CD4-positive, alpha-beta T cell treated with Interleukin-15 for 1 hour (primary cell): Measurements from ENCODE around the gene ST6GALNAC3.

Experiments used
- DNase-seq: peaks from one replicate; pipeline ENCODE4 v3.0.0-alpha.2; 2020

Gene ST6GALNAC3

DNA sequence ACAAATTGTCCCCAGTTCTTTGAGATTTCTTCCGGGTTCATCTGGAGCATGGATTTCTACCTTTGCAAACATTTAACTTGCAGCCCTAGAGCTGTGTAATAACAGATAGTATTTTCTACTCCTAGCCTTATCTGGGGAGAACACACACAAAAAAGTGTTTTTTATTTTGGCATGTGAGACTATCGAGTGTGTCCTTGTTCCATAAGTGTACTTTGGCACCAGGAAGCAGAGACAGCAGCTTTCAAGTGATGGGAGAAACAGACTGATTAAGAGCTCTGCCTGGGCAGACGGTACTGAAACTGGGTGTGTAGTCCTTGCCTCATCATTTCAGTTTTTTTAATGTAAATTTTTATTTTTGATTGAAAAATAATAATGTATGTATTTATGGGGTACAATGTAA is 297.4 kb downstream of the ST6GALNAC3 start:
- DNase-seq: no peak

DNA sequence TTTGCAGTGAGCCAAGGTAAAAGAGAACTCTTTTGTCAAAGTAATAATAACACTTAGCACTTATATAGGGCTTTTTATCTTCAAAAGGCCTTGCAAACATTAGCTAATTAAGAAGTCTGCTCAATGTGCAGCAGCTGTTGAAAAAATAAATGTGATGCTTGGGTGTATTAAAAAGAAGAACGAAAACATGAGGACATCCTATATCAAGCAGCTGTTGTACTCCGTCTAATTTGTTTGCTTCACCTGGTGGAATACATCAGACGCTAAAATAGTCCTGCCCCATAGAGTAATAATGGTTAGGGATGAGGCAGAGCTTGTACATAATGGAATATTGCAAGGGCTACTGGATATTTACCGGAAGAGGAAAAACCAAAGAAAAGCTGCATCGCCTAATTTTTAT is 299.5 kb downstream of the ST6GALNAC3 start:
- no peak for DNase-seq

DNA sequence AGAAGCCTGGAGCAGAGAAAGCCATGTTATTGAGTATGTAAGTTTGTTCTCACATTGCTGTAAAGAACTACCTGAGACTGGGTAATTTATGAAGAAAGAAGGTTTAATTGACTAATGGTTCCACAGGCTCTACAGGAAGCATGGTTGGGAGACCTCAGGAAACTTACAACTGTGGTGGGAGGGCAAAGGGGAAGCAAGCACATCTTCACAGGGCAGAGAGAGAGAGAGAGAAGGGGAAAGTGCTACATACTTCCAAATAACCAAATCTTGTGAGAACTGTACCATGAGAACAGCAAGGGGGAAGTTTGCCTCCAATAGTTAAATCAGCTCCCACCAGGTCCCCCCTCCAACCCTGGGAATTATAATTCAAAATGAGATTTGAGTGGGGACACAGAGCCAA is 302.7 kb downstream of the ST6GALNAC3 start:
- no peak for DNase-seq

DNA sequence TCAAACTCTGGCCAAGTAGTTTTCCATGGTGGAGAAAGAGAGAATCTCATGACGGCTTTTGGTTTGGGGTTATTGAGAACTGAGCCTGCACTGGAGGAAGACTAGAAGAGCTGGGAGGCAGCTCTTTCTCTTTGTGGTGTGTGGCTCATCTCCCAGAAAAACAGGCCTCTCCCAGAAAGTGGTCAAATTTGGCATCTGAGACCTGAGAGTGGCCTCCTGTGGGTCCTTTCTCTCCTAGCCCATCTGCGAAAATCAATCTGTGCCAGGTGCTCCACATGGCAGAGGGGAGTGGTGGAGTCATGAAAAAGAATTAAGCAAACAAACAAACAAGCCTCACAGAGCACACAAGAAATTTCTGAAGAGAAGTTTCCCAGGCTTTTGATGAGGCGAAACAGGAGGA is 305.0 kb downstream of the ST6GALNAC3 start:
- DNase-seq: no peak

DNA sequence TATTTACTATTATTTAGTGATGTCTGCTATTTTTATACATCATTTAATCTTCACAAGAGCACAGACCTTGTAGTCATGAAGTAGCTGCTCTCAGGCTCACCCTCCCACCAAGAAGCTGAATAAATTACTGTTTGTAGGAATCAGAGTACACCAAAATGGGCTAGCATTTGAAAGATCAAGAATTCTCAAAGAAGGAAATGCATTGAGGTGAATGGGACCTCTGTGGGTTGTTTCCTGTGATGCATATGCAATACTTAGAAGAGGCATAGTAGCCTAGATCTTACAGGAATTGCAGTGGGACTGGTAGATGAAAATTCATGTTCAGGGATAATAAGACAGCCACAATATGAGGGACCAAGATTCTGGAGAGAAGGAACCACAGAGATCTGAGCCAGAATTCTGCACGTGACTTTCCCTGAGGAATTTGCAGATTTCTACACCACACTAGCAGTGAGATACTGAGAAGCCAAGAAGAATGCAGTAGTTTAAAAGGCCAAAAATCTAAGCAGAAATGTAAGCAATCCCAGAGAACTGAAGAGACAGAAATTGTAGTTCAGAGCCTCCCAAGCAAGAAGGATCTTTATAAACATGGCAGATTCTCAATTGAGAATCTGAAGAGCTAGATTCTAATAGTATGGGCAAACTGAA is 307.0 kb downstream of the ST6GALNAC3 start:
- DNase-seq: no peak

DNA sequence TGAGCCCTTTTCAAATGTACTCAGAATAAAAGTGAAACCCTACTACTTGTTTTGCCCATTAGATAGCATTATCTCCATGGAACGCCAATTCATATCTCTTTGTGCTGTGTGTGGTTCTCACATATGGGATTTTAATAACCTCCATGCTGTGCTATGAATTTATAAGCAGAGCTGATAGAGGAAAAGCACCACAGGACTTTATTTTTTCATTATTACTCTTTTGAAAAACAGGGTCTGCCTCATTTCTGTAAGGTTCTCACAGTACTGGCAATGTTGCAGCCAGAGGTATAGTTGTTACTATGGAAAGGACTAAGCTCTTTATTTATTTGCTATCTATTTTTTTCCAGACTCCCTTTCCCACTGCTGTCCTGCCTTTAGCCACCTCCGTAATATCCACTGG is 313.7 kb downstream of the ST6GALNAC3 start:
- DNase-seq: no peak

DNA sequence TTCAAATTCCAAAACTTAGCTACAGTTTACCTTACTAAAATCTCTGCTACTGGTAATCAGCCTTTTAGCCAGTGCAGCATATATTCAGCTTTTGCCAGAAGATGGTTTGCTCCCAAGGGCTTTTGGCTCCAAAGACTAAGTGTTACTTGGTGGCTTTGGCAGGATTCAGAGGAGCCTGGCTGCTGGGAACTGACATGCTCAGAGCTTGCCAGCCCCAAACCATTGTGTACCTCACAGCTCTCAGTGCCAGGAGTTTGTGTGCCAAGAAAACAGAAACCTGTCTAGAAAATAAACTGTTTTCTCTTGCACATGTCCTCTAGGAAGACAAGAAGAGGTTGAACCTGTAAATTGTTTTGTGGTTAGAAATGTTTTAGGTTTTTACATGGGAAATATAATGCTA is 315.9 kb downstream of the ST6GALNAC3 start:
- DNase-seq: no peak

DNA sequence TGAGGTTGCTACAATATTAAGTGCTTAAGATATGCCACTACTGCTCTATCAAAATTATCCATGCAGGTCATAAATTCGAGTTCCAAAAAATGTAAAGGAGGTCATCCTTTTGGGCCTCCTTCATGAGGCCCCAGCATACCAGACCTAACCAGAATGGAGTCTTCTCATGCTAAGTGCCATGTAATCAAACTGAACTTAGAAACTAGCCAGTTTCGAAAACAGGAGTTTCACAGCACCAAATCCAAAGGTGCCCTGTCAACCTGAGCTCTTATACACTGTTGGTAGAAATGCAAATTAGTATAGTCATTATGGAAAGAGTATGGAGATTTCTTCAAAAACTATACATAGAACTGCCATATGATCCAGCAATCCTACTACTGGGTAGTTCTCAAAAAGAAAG is 320.5 kb downstream of the ST6GALNAC3 start:
- no peak for DNase-seq

DNA sequence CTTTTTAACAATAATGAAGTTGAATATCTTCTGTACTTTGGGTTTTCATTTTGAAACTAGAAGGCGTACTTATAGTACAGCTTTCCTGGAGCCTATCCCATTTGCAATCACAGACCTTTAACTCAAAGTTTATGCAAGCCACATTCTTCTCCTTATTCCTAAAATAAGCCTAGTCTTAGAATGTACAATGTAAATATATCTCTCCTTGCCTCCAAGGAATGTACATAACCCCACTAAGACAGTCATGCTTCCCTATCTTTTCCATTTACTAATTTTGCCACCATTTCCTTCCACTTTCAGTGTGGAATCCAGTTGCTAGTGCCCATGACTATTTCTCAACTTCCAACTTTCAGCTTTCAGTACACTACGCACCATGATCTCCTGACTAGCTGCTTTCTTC is 327.6 kb downstream of the ST6GALNAC3 start:
- DNase-seq: no peak

DNA sequence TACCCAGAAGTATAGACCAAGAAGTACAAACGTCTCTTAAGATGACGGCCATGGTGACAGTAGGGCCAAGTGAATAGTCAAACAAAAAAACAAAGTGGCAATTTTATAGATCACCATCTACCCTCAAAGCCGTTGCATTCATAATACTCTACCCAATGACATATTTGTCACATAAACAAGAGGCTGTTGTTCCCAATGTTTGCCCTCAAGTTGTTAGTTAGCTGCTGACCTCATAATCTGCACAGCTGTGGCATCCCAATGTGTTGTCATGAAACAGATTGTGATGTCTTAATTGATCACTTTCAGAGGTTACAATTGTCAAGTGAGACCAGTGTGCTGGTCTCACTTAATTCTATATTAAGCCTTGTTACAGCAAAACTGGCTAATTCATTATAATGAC is 333.8 kb downstream of the ST6GALNAC3 start:
- DNase-seq: no peak

DNA sequence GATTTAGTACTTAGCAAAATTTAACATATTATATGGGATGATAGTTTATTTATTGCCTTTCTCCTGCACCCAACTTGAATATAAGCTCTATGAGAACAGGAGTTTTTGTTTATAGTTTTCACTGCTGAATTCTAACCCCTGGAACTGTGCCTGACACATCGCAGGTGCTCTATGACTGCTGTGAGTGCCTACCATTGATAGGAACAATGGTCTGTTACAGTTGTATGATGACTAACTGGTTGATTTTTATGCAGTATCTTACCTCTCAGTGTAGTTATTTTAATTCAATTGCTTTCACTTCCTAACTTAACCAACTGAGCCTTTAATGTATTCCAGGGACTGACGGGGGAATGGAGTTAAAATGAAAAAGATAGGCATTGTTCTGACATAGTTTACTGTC is 336.0 kb downstream of the ST6GALNAC3 start:
- DNase-seq: no peak

DNA sequence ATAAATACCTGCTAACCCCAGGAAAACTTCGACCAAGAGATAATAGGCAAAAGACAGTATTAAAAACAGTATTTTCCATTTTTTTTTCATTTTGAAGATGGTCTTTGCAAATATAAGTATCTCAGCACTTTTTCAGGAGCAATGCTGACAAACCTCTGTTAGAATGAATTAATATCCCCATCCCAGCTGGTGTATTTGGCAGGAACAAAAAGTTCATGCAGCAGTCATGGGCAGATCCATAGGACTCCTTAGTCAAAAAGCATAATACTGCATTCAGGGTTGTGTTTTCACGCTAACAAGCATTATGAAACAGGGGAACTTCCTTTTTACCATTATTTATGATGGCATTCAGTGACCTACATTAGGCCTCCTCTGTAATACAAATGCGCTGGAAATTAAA is 344.0 kb downstream of the ST6GALNAC3 start:
- DNase-seq: no peak

DNA sequence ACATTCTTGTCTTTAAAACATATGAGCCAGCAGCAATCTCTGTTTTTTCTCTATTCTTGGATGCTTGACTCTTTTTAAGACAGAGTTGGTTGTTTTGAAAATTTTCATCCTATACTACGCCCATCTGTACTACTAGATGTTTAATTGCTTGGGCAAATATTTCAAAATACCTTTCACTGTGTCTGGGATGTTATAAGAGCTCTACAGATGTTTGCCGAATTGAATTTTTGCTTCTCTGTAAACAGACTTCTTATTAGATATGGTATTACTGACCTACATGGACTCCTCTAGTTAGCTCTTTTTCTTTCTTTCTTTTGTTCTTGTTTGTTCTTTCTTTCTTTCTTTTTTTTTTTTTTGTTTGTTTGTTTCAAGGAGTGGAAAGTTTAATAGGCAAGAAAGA is 345.1 kb downstream of the ST6GALNAC3 start:
- no peak for DNase-seq

DNA sequence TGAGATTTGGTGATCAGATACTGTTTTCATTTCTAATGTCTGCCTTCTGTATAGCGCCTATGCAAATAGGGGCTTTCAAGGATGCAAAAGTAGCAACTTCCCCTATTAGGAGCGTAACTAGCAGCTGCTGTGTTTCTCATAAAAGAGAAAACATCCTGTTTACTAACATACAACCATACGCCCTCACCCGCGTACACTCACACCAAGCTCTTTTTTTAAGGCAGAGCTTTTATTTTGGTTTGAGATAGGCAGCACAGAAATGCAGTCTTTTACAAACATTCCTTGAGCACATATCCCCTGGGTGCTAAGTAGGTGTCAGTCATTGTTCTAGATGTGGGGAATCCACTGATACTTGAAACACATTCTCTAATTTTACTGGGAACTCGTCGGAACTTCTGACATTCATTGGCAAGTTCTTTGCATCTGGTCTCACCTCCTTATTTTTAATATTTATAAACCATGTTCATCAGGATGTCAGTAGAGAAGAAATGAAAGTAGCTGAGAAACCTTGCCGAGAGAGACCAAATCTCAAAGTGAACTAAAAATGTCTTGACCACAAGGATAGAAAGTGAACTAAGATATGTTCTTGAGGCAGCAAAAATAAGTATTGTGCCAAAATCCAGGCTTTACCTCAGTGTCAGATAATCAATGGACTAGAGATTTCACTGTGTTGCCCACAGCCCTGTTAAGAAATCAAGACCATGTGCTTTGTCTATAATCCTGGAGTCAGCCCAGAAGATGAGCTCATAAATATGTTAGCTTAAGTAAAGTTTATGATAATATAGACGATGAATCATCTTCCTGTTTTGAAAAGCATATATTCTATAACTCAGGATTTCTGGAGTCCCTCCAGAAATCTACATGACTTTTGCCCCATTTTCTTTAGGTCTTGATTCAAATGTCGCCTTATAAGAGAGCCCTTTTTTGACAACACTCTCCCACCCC is 350.9 kb downstream of the ST6GALNAC3 start:
- no peak for DNase-seq

DNA sequence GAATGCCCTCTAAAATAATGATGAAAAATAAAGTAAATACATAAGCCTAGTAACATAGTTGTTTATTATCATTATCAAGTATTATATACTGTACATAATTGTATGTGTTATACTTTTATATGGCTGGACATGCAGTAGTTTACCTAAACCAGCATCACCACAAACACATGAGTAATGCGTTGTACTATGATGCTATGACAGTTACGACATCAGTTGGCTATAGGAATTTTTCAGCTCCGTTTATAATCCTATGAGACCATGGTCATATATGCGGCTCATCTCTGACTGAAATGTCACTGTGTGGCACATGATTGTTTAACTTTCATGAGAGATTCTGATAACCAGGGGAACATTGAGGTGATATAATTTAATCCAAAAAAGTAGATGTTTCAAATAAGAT is 352.1 kb downstream of the ST6GALNAC3 start:
- no peak for DNase-seq

DNA sequence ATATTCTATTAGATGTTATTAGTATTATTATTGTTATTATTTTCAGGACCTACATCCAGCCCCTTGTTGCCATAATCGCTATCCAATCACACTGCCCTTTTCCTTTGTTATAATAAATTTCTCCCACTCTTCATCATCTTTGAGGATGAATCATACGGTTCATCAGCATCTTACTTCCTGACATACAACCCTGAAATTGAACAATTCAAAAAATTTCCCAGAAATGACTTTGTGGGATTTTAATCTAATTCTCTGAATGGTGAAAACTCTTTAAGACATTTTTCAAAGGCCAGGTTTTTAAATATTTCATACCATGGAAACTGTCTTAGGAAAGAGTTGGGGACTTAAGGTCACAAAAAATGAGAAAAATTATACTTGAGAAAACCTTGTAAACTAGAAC is 353.5 kb downstream of the ST6GALNAC3 start:
- no peak for DNase-seq

DNA sequence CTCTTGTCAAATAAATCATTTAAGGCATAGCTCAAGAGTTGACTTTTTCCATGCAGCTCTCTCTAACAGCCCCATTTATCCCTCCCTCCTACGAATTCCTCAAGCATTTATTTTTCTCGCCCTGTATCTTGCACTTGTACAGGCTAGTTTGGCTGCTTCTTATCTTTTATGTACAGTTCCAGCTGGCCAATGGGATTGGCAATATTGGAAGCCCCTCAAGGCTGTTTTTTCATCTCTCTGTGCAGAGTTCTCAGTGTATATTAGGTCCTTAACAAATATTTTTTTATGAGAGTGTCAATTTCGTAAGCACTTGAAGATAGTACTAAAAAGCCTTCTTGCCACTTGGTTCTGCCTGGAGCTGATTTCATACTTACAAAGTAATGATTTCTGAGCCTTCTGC is 356.0 kb downstream of the ST6GALNAC3 start:
- DNase-seq: no peak

DNA sequence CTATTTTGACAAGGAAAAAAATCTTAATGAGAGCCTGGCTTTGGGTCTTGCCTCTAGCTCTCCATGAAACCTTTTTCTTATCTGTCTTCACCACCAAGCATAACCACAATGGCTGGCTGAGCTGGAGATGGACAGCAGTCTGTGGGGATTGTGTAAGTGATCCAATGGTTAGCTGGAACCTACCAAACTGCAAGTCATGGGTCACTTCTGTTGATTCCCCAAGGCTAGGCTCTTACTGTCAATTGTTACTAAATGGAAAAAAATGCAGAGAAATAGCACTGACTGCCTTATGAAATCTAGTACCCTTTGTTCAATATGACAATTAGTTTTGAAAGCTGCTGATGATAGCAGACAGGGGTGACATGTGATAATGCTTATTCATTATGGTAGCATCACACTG is 359.0 kb downstream of the ST6GALNAC3 start:
- DNase-seq: no peak

DNA sequence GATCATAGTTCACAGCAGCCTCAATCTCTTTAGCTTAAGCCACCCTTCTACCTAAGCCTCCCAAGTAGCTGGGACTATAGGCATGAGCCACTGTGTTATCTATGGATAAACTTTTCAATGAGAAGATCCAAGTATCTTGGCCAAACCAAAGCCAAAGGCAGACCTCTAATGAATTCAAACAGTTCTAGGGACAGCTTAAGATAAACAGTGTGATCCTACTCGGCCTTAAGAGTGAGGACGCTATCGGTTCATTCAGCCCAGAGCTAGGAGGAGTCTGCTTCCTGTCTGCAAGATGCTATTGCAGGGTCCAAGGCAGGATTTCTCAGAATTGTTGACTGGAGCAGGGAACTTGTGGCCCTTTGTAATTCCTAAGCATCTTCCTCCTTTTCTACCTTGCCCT is 368.7 kb downstream of the ST6GALNAC3 start:
- DNase-seq: no peak

DNA sequence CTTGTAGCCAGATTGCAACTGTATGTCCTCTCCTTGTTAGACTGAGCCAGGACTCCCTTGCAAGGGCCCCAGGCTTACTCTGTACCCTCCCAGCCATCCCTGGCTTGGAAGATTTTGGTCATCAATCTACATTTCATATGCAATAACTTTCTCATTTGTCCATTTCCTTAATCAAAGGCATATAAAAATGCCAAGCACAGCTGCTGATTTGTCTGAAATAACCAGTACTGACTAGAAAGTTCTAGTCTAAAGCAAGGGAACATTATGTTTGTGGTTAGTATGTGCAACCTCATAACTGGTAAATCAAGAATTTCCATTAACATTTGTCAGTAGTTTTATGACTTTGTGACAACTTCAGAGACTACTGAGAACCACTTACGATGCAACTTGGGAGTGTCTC is 370.2 kb downstream of the ST6GALNAC3 start:
- DNase-seq: no peak

DNA sequence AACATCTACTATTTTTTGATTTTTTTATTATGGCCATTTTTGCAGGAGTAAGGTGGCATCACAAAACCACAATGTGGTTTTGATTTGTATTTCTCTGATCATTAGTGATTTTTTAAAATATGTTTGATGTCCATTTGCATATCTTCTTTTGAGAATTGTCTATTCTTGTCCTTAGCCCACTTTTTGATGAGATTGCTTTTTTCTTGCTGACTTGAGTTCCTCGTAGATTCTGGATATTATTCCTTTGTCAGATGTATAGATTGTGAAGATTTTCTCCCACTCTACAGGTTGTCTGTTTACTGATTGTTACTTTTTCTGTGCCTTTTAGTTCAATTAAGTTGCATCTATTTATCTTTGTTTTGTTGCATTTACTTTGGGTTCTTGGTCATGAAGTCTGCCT is 375.7 kb downstream of the ST6GALNAC3 start:
- no peak for DNase-seq

DNA sequence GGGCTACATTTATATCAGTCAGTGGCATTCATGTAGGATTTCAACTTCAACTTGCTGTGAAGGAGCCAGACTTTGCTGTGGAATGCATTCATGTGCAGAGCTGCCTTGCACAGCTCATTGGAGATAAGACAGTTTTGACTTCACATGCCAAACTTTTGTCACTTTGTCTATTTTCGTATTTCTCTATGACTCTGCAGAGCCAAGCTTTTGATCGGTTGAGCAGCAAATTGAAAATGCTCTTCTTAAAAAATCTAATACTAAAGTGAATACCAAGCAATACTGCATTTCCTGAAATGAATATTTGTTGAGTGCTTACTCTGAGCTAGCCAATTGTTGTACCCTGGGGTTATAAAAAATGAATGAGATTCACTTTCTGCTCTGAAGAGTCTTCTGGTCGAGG is 388.7 kb downstream of the ST6GALNAC3 start:
- DNase-seq: no peak

DNA sequence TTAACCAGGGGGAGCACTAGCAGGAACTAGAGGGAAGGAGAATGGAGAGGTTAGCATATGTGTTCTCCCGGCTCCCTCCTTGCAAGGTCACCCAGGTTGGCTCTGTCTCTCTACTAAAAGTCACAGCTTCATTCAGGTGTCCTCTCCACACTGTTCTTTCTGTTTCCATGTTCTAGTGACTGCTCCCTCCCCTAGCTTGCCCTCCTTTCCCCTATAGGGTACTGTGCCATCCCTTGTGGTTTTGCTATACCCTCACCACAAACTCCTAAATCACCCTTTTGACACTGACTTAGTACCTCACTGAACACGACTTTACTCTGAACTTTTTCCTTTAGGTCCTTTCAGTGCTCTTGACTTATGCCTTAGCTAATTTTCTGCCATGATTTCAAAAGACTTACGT is 389.3 kb downstream of the ST6GALNAC3 start:
- DNase-seq: no peak

DNA sequence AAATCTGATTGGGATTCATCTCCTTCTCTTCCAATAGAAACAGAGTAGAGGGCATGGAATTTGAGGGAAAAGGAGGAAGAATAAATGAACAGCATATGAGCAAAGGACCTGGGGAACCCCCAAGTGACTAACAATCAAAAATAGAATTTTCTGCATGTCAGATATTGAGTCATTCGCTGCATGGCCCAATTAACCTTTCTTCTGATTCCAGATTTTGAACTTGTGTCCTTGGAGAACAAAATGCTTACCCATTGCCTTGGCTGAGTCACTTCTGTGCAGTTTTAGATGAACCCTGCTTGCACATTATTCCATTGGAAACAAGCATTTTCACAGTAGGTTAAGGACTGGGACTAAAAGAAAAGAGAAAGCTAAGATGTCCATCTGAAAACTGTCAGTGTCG is 390.5 kb downstream of the ST6GALNAC3 start:
- DNase-seq: no peak

DNA sequence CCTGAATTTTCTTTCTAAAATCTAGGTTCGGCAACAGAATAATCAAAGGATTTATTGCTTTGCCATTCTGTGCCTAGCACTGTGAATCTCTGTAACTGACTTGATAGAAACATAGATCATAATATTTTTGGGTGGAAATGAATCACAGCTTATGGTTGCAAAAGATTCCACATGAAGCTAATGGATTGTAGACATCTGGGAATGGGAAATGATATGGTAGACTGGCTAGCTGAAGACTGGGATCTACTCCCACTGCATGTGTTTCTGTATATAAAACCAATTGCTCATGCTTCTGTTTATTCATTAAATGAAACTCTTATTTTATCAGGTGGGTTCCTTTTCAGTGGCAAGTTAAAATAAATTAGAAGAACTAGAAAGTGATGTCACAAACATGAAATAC is 395.6 kb downstream of the ST6GALNAC3 start:
- DNase-seq: no peak
